SK-N-SH (cell line): ENCODE data around the gene LKAAEAR1.

ENCODE experiments used
- TF ChIP-seq, protein P1 (sequence below): IDR thresholded peaks from 2 replicates; pipeline ENCODE4 v1.4.0; 2012; ENCODE audit warnings: low read depth, borderline replicate concordance
- TF ChIP-seq, protein P2 (sequence below): fragments of 200-600 bp; sonication (generic); IDR thresholded peaks from 2 replicates; pipeline ENCODE4 v1.6.1; 2017; ENCODE audit warnings: antibody characterized with exemption, mild to moderate bottlenecking, moderate library complexity

DNA sequence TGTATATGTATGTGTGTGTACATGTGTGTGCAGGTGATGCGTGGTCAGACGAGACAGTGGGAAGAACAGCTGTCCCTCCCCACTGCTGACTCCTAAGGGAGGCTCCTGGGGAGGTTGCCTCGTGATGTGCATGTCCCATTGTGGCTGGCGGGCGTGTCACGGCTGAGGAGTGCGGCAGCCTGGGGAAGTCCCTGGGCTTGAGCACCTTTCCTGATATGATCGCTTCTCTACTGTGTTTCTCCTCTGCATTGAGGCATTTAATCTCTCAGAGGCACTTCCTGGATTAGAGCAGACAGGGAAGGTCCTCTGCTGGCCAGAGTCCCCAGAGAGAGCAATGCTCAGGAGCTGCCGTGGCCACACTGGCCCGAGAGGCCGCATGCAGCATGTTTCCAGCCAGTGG is 11.7 kb upstream of the LKAAEAR1 start:
- TF ChIP-seq, protein P1, sequence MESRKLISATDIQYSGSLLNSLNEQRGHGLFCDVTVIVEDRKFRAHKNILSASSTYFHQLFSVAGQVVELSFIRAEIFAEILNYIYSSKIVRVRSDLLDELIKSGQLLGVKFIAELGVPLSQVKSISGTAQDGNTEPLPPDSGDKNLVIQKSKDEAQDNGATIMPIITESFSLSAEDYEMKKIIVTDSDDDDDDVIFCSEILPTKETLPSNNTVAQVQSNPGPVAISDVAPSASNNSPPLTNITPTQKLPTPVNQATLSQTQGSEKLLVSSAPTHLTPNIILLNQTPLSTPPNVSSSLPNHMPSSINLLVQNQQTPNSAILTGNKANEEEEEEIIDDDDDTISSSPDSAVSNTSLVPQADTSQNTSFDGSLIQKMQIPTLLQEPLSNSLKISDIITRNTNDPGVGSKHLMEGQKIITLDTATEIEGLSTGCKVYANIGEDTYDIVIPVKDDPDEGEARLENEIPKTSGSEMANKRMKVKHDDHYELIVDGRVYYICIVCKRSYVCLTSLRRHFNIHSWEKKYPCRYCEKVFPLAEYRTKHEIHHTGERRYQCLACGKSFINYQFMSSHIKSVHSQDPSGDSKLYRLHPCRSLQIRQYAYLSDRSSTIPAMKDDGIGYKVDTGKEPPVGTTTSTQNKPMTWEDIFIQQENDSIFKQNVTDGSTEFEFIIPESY, result no peak
- TF ChIP-seq, protein P2, sequence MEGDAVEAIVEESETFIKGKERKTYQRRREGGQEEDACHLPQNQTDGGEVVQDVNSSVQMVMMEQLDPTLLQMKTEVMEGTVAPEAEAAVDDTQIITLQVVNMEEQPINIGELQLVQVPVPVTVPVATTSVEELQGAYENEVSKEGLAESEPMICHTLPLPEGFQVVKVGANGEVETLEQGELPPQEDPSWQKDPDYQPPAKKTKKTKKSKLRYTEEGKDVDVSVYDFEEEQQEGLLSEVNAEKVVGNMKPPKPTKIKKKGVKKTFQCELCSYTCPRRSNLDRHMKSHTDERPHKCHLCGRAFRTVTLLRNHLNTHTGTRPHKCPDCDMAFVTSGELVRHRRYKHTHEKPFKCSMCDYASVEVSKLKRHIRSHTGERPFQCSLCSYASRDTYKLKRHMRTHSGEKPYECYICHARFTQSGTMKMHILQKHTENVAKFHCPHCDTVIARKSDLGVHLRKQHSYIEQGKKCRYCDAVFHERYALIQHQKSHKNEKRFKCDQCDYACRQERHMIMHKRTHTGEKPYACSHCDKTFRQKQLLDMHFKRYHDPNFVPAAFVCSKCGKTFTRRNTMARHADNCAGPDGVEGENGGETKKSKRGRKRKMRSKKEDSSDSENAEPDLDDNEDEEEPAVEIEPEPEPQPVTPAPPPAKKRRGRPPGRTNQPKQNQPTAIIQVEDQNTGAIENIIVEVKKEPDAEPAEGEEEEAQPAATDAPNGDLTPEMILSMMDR, result no peak
